CMK (cell line): ENCODE measurements around the gene STEAP2.

ENCODE experiments used
- DNase-seq: peaks from one replicate; pipeline ENCODE4 v3.0.0-alpha.2; 2010; ENCODE audit warnings: low read depth

Gene STEAP2

GRCh38 chr7:90194911-90195809 is 16.4 kb upstream of the STEAP2 start:
- no peak for DNase-seq

GRCh38 chr7:90201500-90202195 is 9.9 kb upstream of the STEAP2 start:
- no peak for DNase-seq

GRCh38 chr7:90207956-90208355 is 3.6 kb upstream of the STEAP2 start:
- DNase-seq: no peak

GRCh38 chr7:90209776-90210175 is 1.8 kb upstream of the STEAP2 start:
- no peak for DNase-seq

- no peak for DNase-seq
These were observed 1.1 kb upstream of the STEAP2 start for GRCh38 chr7:90210475-90210874.

- DNase-seq: no peak
These were observed 559 bp upstream of the STEAP2 start for GRCh38 chr7:90210981-90211380.

GRCh38 chr7:90212149-90212495 is 582 bp downstream of the STEAP2 start:
- DNase-seq: no peak

- no peak for DNase-seq
These were observed 2.0 kb downstream of the STEAP2 start for GRCh38 chr7:90213521-90213920.

- no peak for DNase-seq
These were observed 4.6 kb downstream of the STEAP2 start for GRCh38 chr7:90216080-90216674.

GRCh38 chr7:90216771-90217170 is 5.2 kb downstream of the STEAP2 start:
- DNase-seq: no peak

GRCh38 chr7:90222390-90222789 is 10.8 kb downstream of the STEAP2 start:
- DNase-seq: no peak

- no peak for DNase-seq
These were observed 11.5 kb downstream of the STEAP2 start for GRCh38 chr7:90222811-90223725.

- DNase-seq: no peak
These were observed 12.7 kb downstream of the STEAP2 start for GRCh38 chr7:90224195-90224594.

- DNase-seq: no peak
These were observed 13.6 kb downstream of the STEAP2 start for GRCh38 chr7:90225181-90225580.

- no peak for DNase-seq
These were observed 14.1 kb downstream of the STEAP2 start for GRCh38 chr7:90225601-90226000.

GRCh38 chr7:90227259-90227658 is 15.7 kb downstream of the STEAP2 start:
- DNase-seq: no peak

- no peak for DNase-seq
These were observed 18.1 kb downstream of the STEAP2 start for GRCh38 chr7:90229682-90230081.

GRCh38 chr7:90230834-90231233 is 19.3 kb downstream of the STEAP2 start:
- no peak for DNase-seq

- no peak for DNase-seq
These were observed 19.8 kb downstream of the STEAP2 start for GRCh38 chr7:90231304-90231703.

- no peak for DNase-seq
These were observed 20.9 kb downstream of the STEAP2 start for GRCh38 chr7:90232430-90232829.

GRCh38 chr7:90233569-90233968 is 22.0 kb downstream of the STEAP2 start:
- DNase-seq: no peak

GRCh38 chr7:90236721-90237289 is 25.3 kb downstream of the STEAP2 start:
- no peak for DNase-seq
